Measurements from ENCODE around the gene PIM3. TPM values are rescaled to one million over a fixed set of nuclear protein-coding genes. Genes with fewer than 3 reads are reported as not detected.

The PIM3 gene
- total RNA-seq, 2 donors from 2014 or later = 57.3 to 98.9 TPM

DNA sequence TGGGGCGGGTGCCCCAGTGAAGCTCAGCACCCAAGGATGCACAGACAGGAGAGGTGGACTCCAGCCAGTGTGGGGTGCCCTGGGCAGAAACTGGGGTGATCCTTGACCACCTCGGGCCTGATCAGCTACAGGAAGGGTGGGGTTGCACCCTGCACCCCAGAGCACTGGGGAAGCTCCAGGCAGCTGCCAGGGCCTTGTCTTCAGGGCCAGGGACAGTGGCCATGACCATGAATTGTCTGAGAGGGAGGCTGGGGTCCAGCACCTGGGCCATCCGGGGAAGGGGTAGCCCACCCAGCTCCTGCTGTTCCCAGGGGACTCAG lies 34.4 kb downstream of the PIM3 start:
- H3K27me3 ChIP-seq = no peaks in the 10 kb centered on the region
- H3K4me3 ChIP-seq = no peak overlapping the region
- intact Hi-C loops (cut with DNase I) = no loop called here
- no peak overlapping the region for H3K27ac ChIP-seq
- 70 to 74% methylated on average over 2 to 3 of the region's 3 CpGs for WGBS, 2 donors
- ATAC-seq (no peak), DNase-seq (no peak)
- H3K9me3 ChIP-seq = no peaks in the 10 kb centered on the region
- H3K4me1 ChIP-seq = peaks cover 12% of the 10 kb centered on the region
- TF ChIP-seq POLR2A (IDR thresholded peaks at IDR 0.05) = no peak
- TF ChIP-seq, protein P1, sequence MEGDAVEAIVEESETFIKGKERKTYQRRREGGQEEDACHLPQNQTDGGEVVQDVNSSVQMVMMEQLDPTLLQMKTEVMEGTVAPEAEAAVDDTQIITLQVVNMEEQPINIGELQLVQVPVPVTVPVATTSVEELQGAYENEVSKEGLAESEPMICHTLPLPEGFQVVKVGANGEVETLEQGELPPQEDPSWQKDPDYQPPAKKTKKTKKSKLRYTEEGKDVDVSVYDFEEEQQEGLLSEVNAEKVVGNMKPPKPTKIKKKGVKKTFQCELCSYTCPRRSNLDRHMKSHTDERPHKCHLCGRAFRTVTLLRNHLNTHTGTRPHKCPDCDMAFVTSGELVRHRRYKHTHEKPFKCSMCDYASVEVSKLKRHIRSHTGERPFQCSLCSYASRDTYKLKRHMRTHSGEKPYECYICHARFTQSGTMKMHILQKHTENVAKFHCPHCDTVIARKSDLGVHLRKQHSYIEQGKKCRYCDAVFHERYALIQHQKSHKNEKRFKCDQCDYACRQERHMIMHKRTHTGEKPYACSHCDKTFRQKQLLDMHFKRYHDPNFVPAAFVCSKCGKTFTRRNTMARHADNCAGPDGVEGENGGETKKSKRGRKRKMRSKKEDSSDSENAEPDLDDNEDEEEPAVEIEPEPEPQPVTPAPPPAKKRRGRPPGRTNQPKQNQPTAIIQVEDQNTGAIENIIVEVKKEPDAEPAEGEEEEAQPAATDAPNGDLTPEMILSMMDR (IDR thresholded peaks at IDR 0.05) = no peak
- H3K36me3 ChIP-seq (replicated peaks in 1 of 2; ENCODE audit: insufficient read depth in 1 of 2, low read depth in 2 of 2) = no peaks in the 10 kb centered on the region

DNA sequence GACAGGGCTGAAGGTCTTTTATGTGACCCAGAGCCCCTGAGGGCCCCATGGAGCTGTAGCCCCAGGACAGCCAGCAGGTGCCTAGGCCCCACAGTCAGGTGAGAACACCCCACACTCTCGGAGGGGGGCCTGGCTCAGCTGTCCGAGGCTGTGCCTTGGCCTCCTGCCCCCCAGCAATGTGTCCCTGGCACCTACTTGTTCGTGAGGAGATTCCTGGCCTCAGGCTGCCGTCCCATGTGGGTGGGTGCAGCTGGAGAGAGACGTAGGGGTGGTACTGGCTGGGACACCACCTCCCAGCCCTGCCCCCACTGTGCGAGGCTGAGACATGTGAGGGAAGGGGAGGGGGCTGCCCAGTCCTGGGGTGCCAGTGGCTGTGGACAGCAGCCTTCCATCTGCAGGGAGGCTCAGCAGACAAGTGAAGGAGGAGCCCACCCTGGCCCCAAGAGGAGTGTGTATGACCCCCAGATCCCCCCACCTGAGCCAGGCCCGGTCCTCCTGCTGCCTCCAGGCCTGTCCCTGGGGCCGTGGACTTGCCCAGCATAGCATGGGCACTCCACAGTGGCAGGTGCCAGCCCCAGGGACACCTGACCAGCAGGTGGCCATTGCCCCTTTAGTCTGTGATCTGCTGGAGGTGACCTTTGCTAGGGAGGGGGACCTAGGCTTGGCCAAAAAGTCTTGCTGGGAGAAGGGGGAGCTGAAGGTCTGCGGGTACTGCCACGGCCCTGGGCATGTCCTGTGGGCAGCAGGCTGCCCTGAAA lies 35.0 kb downstream of the PIM3 start:
- Histone ChIP-seq H3K4me3 (no peak overlapping the region), H3K4me1 (peaks cover 12% of the 10 kb centered on the region), H3K27me3 (no peaks in the 10 kb centered on the region), H3K27ac (no peak overlapping the region), H3K36me3 (replicated peaks in 1 of 2; ENCODE audit: insufficient read depth in 1 of 2, low read depth in 2 of 2) (no peaks in the 10 kb centered on the region), H3K9me3 (no peaks in the 10 kb centered on the region)
- 84 to 86% methylated on average over 2 to 10 of the region's 10 CpGs for WGBS, 2 donors
- no peak for TF ChIP-seq POLR2A (IDR thresholded peaks at IDR 0.05)
- TF ChIP-seq, protein P1 (IDR thresholded peaks at IDR 0.05) = no peak
- DNase-seq = peak in 1 of 4 donors; percentile 10
- intact Hi-C loops (cut with DNase I) = no loop called here
- ATAC-seq = no peak

DNA sequence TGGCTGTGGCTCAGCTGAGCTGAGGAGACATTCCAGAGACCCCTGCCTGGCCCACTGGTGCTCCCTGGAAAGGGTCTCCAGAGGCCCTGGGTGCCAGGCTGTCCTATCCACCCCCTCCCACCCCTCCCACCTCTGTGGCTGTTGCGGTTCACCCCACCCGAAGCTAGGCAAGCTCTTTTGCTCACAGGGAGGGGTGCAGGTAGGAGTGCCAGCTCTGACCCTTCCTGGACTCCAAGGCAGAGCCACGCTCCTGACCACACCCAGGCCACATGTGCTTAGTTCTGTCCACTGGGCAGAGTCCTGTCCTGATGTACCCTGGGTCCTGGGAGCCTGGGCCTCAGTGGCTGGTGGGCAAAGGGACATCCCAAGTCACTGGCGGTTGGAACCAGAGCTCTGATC lies 35.5 kb downstream of the PIM3 start:
- Histone ChIP-seq H3K4me1 (peaks cover 12% of the 10 kb centered on the region), H3K27ac (no peak overlapping the region)
- TF ChIP-seq, protein P1 (IDR thresholded peaks at IDR 0.05) = no peak
- TF ChIP-seq POLR2A (IDR thresholded peaks at IDR 0.05) = no peak

DNA sequence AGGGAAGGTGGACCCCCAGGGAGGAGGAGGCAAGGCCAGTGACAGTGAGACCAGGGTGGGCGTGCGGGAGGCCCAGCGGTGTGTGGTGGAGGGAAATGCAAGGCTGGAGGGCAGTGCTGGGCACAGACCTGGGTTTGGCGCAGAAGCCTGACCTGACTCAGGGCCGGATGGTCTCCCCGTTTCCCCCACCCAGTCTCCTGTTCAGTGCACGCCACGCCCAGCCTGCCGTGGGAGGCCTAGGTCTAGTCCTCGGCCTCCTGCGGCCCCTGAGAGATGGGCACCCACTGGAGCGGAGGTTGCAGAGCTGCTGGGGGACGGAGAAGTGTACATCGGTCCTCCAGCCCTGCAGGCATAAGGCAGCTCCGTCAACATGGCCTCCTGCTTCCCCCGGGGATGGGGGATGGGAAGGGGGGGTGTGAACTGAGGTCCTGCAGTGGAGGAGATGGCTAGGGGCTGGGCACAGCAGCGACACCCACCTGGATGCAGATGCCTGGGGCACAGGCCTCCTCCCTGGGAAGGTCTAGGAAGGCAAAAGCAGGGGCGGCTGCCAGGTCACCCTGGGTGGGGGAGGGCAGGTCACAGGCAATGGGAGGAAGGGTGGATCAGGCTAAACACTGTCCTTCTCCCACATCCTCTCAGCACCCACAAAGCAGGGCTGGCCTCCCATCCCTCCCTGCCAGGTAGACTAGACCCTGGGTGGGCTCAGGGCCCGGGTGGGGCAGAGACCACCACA lies 36.1 kb downstream of the PIM3 start:
- TF ChIP-seq POLR2A (IDR thresholded peaks at IDR 0.05) = no peak
- TF ChIP-seq, protein P1 (IDR thresholded peaks at IDR 0.05) = no peak
- peaks cover 12% of the 10 kb centered on the region for H3K4me1 ChIP-seq
- H3K4me3 ChIP-seq = no peak overlapping the region
- DNase-seq = peak in 1 of 4 donors; percentile 3
- intact Hi-C loops (cut with DNase I) = no loop called here
- no peak overlapping the region for H3K27ac ChIP-seq
- H3K36me3 ChIP-seq (replicated peaks in 1 of 2; ENCODE audit: insufficient read depth in 1 of 2, low read depth in 2 of 2) = no peaks in the 10 kb centered on the region
- H3K9me3 ChIP-seq = no peaks in the 10 kb centered on the region
- no peaks in the 10 kb centered on the region for H3K27me3 ChIP-seq
- 80 to 82% methylated on average over 6 to 19 of the region's 19 CpGs for WGBS, 2 donors
- ATAC-seq = no peak

More for the DNA sequence above, 35.5 kb downstream of the PIM3 start:
- no peaks in the 10 kb centered on the region for H3K27me3 ChIP-seq
- no peaks in the 10 kb centered on the region for H3K9me3 ChIP-seq
- WGBS, 2 donors = 77 to 84% methylated on average over 3 to 4 of the region's 4 CpGs
- ATAC-seq = no peak
- intact Hi-C loops (cut with DNase I) = no loop called here
- no peaks in the 10 kb centered on the region for H3K36me3 ChIP-seq (replicated peaks in 1 of 2; ENCODE audit: insufficient read depth in 1 of 2, low read depth in 2 of 2)
- no peak for DNase-seq
- H3K4me3 ChIP-seq = no peak overlapping the region
